PFSK-1 (cell line): Measurements from ENCODE around the gene TCIRG1.

Experiments used
- POLR2AphosphoS5 ChIP-seq: IDR thresholded peaks from 2 replicates; pipeline ENCODE4 v1.6.1; 2012; ENCODE audit warnings: low read depth, mild to moderate bottlenecking, control low read depth, low read length, moderate library complexity
- SIN3A ChIP-seq: IDR thresholded peaks from 2 replicates; pipeline ENCODE4 v1.6.1; 2012; ENCODE audit warnings: mild to moderate bottlenecking, low read length, moderate library complexity, borderline replicate concordance; ENCODE audit not compliant: insufficient read depth
- TAF1 ChIP-seq: IDR thresholded peaks from 2 replicates; pipeline ENCODE4 v1.6.1; 2012; ENCODE audit warnings: low read length, control low read depth, borderline replicate concordance; ENCODE audit not compliant: insufficient read depth
- TF ChIP-seq, protein P1 (sequence below), 2 experiments: IDR thresholded peaks; 2 replicates each; pipeline versions ENCODE4 v1.6.1 to v1.8.0; 2011 to 2012; ENCODE audit warnings: low read depth in 2 of 2, low read length in 2 of 2, control low read depth in 1 of 2, inconsistent platforms in 1 of 2, mild to moderate bottlenecking in 1 of 2, moderate library complexity in 1 of 2; ENCODE audit not compliant: insufficient read depth in 1 of 2

DNA sequence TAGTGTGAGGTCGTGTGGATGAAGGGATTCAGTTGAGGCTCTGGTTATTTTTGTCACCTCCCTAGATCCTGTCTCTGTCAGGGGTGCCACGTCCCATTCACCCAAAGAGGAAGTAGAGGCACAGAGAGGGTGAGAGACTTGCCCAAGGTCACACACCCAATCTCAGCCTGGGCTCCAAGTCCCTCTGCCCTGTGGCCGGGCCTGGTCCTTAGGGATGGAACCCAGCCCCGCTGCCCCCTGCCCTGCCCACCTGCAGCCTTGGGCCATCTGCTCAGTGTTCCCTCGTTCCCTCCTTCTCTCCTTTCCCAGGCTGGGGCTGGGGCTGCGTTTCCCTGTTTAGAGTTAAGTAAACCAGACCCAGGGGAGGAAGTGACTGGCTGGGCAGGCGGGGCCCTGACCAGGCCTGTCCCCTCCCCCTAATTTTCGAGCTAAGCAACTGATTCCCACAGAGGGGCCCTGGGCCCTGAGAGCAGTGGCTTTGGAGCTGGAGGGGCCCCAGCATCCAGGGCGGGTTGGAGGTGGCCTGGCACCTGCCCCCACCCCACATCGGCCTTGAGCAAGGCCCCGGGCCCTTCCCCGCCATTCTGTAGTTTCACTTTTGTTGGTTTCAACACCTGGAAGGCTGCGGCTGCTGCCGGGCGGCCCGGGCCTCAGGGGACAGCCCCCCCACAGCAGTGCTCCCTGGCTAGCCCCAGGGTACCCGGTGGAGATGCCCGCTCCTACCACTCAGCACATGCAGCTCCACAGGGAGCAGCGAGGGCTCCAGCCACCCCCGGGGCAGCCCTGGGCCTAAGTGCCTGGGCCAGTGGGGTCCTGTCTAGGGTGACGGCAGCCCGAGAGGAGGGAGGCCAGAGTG is 1.5 kb downstream of the TCIRG1 start:
- TF ChIP-seq TAF1 (no peak), SIN3A (no peak), POLR2AphosphoS5 (no peak)
- TF ChIP-seq, protein P1, sequence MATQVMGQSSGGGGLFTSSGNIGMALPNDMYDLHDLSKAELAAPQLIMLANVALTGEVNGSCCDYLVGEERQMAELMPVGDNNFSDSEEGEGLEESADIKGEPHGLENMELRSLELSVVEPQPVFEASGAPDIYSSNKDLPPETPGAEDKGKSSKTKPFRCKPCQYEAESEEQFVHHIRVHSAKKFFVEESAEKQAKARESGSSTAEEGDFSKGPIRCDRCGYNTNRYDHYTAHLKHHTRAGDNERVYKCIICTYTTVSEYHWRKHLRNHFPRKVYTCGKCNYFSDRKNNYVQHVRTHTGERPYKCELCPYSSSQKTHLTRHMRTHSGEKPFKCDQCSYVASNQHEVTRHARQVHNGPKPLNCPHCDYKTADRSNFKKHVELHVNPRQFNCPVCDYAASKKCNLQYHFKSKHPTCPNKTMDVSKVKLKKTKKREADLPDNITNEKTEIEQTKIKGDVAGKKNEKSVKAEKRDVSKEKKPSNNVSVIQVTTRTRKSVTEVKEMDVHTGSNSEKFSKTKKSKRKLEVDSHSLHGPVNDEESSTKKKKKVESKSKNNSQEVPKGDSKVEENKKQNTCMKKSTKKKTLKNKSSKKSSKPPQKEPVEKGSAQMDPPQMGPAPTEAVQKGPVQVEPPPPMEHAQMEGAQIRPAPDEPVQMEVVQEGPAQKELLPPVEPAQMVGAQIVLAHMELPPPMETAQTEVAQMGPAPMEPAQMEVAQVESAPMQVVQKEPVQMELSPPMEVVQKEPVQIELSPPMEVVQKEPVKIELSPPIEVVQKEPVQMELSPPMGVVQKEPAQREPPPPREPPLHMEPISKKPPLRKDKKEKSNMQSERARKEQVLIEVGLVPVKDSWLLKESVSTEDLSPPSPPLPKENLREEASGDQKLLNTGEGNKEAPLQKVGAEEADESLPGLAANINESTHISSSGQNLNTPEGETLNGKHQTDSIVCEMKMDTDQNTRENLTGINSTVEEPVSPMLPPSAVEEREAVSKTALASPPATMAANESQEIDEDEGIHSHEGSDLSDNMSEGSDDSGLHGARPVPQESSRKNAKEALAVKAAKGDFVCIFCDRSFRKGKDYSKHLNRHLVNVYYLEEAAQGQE (IDR thresholded peaks at IDR 0.05; ENCODE audit: insufficient read depth in 1 of 2, low read depth in 2 of 2, low read length in 2 of 2): no peak
